HCT116 (cell line): ENCODE measurements around the gene TMEM203. TPM values are rescaled to one million over a fixed set of nuclear protein-coding genes. Genes with fewer than 3 reads are reported as not detected.

ENCODE experiments used
- ATAC-seq: fragments of 200-7000 bp; cut with Tn5 transposase; 2 replicates; pipeline ENCODE4 v1.9.1; 2020; ENCODE audit warnings: mild to moderate bottlenecking, moderate library complexity
- BruUV-seq: library from RNA; stranded (reverse); fragments of 400-500 nt; replicated peaks from 2 replicates; lab custom pipeline; 2021; lab: Mats Ljungman, UMichigan
- CTCF ChIA-PET: fragments of 300-600 bp; sonication (Branson Sonifier 250); formaldehyde crosslinking; loops from one replicate; lab custom pipeline; 2021; ENCODE audit warnings: antibody characterized with exemption; lab: Charles Lee
- POLR2A ChIA-PET: fragments of 300-600, 350-600 bp; sonication (Branson Sonifier 250); formaldehyde crosslinking; loops from one replicate; lab custom pipeline; 2021; ENCODE audit warnings: antibody characterized with exemption; lab: Charles Lee
- RAD21 ChIA-PET, 2 experiments: fragments of 300-600 bp; sonication (Branson Sonifier 250); formaldehyde crosslinking; loops; one replicate each; lab custom pipeline; 2023; ENCODE audit warnings: low total read pairs in 2 of 2; ENCODE audit not compliant: uncharacterized antibody in 2 of 2, unreplicated experiment in 2 of 2, low non-redundant PET in 1 of 2; lab: Charles Lee
- DNase-seq: peaks from one replicate; pipeline ENCODE4 v3.0.0-alpha.2; 2010; ENCODE audit warnings: low read depth, low spot score
- H2AFZ ChIP-seq: fragments of 200-600 bp; shearing (Covaris generic), sonication (generic); 2 replicates; pipeline ENCODE4 v1.6.1; 2017; ENCODE audit warnings: low read depth, mixed run types, mixed read lengths, antibody characterized with exemption, low read length; ENCODE audit not compliant: poor library complexity, severe bottlenecking
- H3K27ac ChIP-seq: 2 replicates; pipeline ENCODE4 v1.5.1; 2012; ENCODE audit warnings: low read depth, low read length
- H3K27me3 ChIP-seq: fragments of 200-600 bp; sonication (generic); 2 replicates; pipeline ENCODE4 v1.6.1; 2016; ENCODE audit warnings: mixed run types, low read length, mixed read lengths; ENCODE audit not compliant: insufficient read depth
- H3K36me3 ChIP-seq, 2 experiments: fragments of 200-500 bp in 1 of 2; fragments of 200-600 bp in 1 of 2; sonication (Bioruptor generic) in 1 of 2; sonication (generic) in 1 of 2; 2 replicates each; pipeline versions ENCODE4 v1.5.1 to v1.6.1; 2014 to 2016; ENCODE audit warnings: low read length in 2 of 2, inconsistent platforms in 1 of 2, mixed read lengths in 1 of 2, mixed run types in 1 of 2; ENCODE audit not compliant: insufficient read depth in 2 of 2, control insufficient read depth in 1 of 2
- H3K4me1 ChIP-seq, 2 experiments: fragments of 200-600 bp in 1 of 2; sonication (generic) in 1 of 2; 2 replicates each; pipeline versions ENCODE4 v1.5.1 to v1.6.1; 2012 to 2017; ENCODE audit warnings: low read length in 2 of 2, inconsistent platforms in 1 of 2, mild to moderate bottlenecking in 1 of 2, mixed read lengths in 1 of 2, mixed run types in 1 of 2, moderate library complexity in 1 of 2; ENCODE audit not compliant: insufficient read depth in 2 of 2, control insufficient read depth in 1 of 2
- H3K4me2 ChIP-seq: fragments of 200-600 bp; sonication (generic); 2 replicates; pipeline ENCODE4 v1.6.1; 2017; ENCODE audit warnings: mixed run types, low read length, mixed read lengths
- H3K4me3 ChIP-seq, 2 experiments: fragments of 200-600 bp in 1 of 2; sonication (generic) in 1 of 2; replicated peaks in 1 of 2; 2 replicates each; pipeline ENCODE4 v1.5.1; 2011 to 2016; ENCODE audit warnings: low read length in 2 of 2, control low read depth in 1 of 2, low read depth in 1 of 2, mild to moderate bottlenecking in 1 of 2, mixed read lengths in 1 of 2, mixed run types in 1 of 2
- H3K79me2 ChIP-seq: fragments of 200-600 bp; sonication (generic); 2 replicates; pipeline ENCODE4 v1.6.1; 2017; ENCODE audit warnings: mild to moderate bottlenecking, mixed run types, low read length, moderate library complexity, mixed read lengths; ENCODE audit not compliant: insufficient read depth
- H3K9ac ChIP-seq: fragments of 200-600 bp; sonication (generic); 2 replicates; pipeline ENCODE4 v1.6.1; 2016; ENCODE audit warnings: low read length, mixed read lengths
- H3K9me2 ChIP-seq: fragments of 200-600 bp; sonication (generic), shearing (Covaris generic); 2 replicates; pipeline ENCODE4 v1.6.1; 2017; ENCODE audit warnings: mixed run types, mild to moderate bottlenecking, moderate library complexity; ENCODE audit not compliant: insufficient read depth
- H3K9me3 ChIP-seq, 2 experiments: fragments of 200-500 bp in 1 of 2; fragments of 200-600 bp in 1 of 2; sonication (Bioruptor generic) in 1 of 2; sonication (generic) in 1 of 2; 2 replicates each; pipeline ENCODE4 v1.6.1; 2014 to 2017; ENCODE audit warnings: low read length in 2 of 2, mixed read lengths in 2 of 2, inconsistent platforms in 1 of 2, low read depth in 1 of 2, mild to moderate bottlenecking in 1 of 2, mixed run types in 1 of 2, moderate library complexity in 1 of 2; ENCODE audit not compliant: control insufficient read depth in 1 of 2, insufficient read depth in 1 of 2
- H4K20me1 ChIP-seq: fragments of 200-600 bp; sonication (generic), shearing (Covaris generic); 2 replicates; pipeline ENCODE4 v1.6.1; 2017; ENCODE audit warnings: mixed run types, mild to moderate bottlenecking, moderate library complexity; ENCODE audit not compliant: insufficient read depth
- ATF3 ChIP-seq: IDR thresholded peaks from 2 replicates; pipeline ENCODE4 v1.6.1; 2012
- CBX3 ChIP-seq: IDR thresholded peaks from 2 replicates; pipeline ENCODE4 v1.6.1; 2012; ENCODE audit warnings: low read depth
- CEBPB ChIP-seq: IDR thresholded peaks from 2 replicates; pipeline ENCODE4 v1.6.1; 2012; ENCODE audit warnings: low read depth
- CTCF ChIP-seq, 3 experiments: fragments of 200-600 bp in 1 of 3; sonication (generic) in 1 of 3; IDR thresholded peaks in 2 of 3; conservative IDR thresholded peaks in 1 of 3; 2 replicates each; pipeline ENCODE4 v1.5.1; 2012 to 2017; ENCODE audit warnings: low read depth in 2 of 3, low read length in 2 of 3, antibody characterized with exemption in 1 of 3, borderline replicate concordance in 1 of 3, control low read depth in 1 of 3, mild to moderate bottlenecking in 1 of 3, mixed read lengths in 1 of 3, mixed run types in 1 of 3, moderate library complexity in 1 of 3; ENCODE audit not compliant: insufficient read depth in 1 of 3
- EZH2 ChIP-seq: fragments of 200-600 bp; sonication (generic); IDR thresholded peaks from 2 replicates; pipeline ENCODE4 v1.6.1; 2017; ENCODE audit warnings: antibody characterized with exemption, mixed run types
- EZH2phosphoT487 ChIP-seq: fragments of 200-600 bp; IDR thresholded peaks from 2 replicates; pipeline ENCODE4 v1.6.1; 2018; ENCODE audit warnings: antibody characterized with exemption, borderline replicate concordance
- FOSL1 ChIP-seq: IDR thresholded peaks from 2 replicates; pipeline ENCODE4 v1.6.1; 2012; ENCODE audit warnings: low read depth
- JUND ChIP-seq: IDR thresholded peaks from 2 replicates; pipeline ENCODE4 v1.6.1; 2012
- MAX ChIP-seq: IDR thresholded peaks from 2 replicates; pipeline ENCODE4 v1.6.1; 2012
- POLR2A ChIP-seq: IDR thresholded peaks from 2 replicates; pipeline ENCODE4 v1.7.0; 2011; ENCODE audit warnings: borderline replicate concordance; ENCODE audit not compliant: insufficient read depth, insufficient read length; ENCODE audit errors: extremely low read depth
- POLR2AphosphoS5 ChIP-seq: IDR thresholded peaks from 2 replicates; pipeline ENCODE4 v1.6.1; 2011; ENCODE audit warnings: mild to moderate bottlenecking, low read depth, low read length, moderate library complexity
- RAD21 ChIP-seq: IDR thresholded peaks from 2 replicates; pipeline ENCODE4 v1.6.1; 2012; ENCODE audit warnings: low read depth, mild to moderate bottlenecking
- REST ChIP-seq: IDR thresholded peaks from 2 replicates; pipeline ENCODE4 v1.6.1; 2012; ENCODE audit warnings: low read depth
- SRF ChIP-seq: IDR thresholded peaks from 2 replicates; pipeline ENCODE4 v1.6.1; 2012; ENCODE audit warnings: low read depth
- TCF7L2 ChIP-seq: IDR thresholded peaks from 2 replicates; pipeline ENCODE4 v1.7.0; 2011; ENCODE audit warnings: borderline replicate concordance, inconsistent platforms; ENCODE audit not compliant: insufficient read depth, insufficient read length; ENCODE audit errors: extremely low read depth
- YY1 ChIP-seq: IDR thresholded peaks from 2 replicates; pipeline ENCODE4 v1.6.1; 2011; ENCODE audit warnings: low read length, low read depth, moderate library complexity, mild to moderate bottlenecking; ENCODE audit not compliant: insufficient replicate concordance; ENCODE audit errors: extremely low read depth
- ZBTB33 ChIP-seq: IDR thresholded peaks from 2 replicates; pipeline ENCODE4 v1.6.1; 2011; ENCODE audit warnings: mild to moderate bottlenecking, low read length, moderate library complexity; ENCODE audit not compliant: insufficient replicate concordance; ENCODE audit errors: extremely low read depth
- ZFX ChIP-seq: fragments of 450-650 bp; IDR thresholded peaks from 2 replicates; pipeline ENCODE4 v1.6.1; 2017
- ZNF274 ChIP-seq: fragments of 200-500 bp; sonication (Bioruptor generic); IDR thresholded peaks from 2 replicates; pipeline ENCODE4 v1.6.1; 2014; ENCODE audit warnings: mild to moderate bottlenecking, low read depth, low read length, inconsistent platforms
- intact Hi-C: fragments of 100-400 bp; cut with micrococcal nuclease; formaldehyde crosslinking; loops from 2 replicates; pipeline ENCODE4 v1.10.0; 2022
- total RNA-seq: library from RNA; stranded (reverse); gene quantifications from one replicate; pipeline ENCODE4 v1.2.1, GENCODE V29; 2021; ENCODE audit not compliant: unreplicated experiment

Gene TMEM203
- total RNA-seq, 1 experiment from 2014 or later: 45.0 TPM

GRCh38 chr9:137193771-137194170 lies 11.7 kb downstream of the TMEM203 start:
- no peak overlapping the region for H3K4me3 ChIP-seq
- H3K4me1 ChIP-seq: peaks cover 30 to 52% of the 10 kb centered on the region in 2 experiments
- H3K9me2 ChIP-seq: no peaks in the 10 kb centered on the region
- ATAC-seq: no peak
- no peaks in the 10 kb centered on the region for H3K9me3 ChIP-seq
- peaks cover 0 to 6% of the 10 kb centered on the region in 2 experiments; a peak in 1 of 4 replicates for H3K36me3 ChIP-seq
- no peak overlapping the region for H3K4me2 ChIP-seq
- CTCF ChIA-PET: no interaction called here
- POLR2A ChIA-PET: no interaction called here
- DNase-seq: no peak
- H3K9ac ChIP-seq: no peak overlapping the region
- RAD21 ChIA-PET: no interaction called here
- no peak overlapping the region for H2AFZ ChIP-seq
- no peaks in the 10 kb centered on the region for H3K27me3 ChIP-seq
- no TSS peak for BruUV-seq
- TF ChIP-seq SRF (no peak), ZBTB33 (no peak), CTCF (IDR thresholded peaks at IDR 0.05 in 2 of 3, conservative IDR thresholded peaks at IDR 0.05 in 1 of 3; ENCODE audit: borderline replicate concordance in 1 of 3, insufficient read depth in 1 of 3, low read depth in 2 of 3, low read length in 2 of 3) (no peak), CBX3 (no peak), EZH2 (no peak), ZNF274 (no peak), ZFX (no peak), YY1 (no peak), POLR2AphosphoS5 (no peak), MAX (no peak), TCF7L2 (no peak), JUND (no peak), CEBPB (no peak), FOSL1 (no peak), POLR2A (no peak), RAD21 (no peak), REST (no peak), EZH2phosphoT487 (no peak), ATF3 (no peak)
- intact Hi-C loops: no loop called here
- H4K20me1 ChIP-seq: no peaks in the 10 kb centered on the region
- peaks cover 33% of the 10 kb centered on the region for H3K79me2 ChIP-seq
- no peak overlapping the region for H3K27ac ChIP-seq
